Stimulated activated naive B cell treated with anti-CD40 and anti-IgM and Interleukin-4, amounts not matched to agents 10 μg/mL and 1 μg/mL and 100 μg/mL, for 72 hours (primary cell): Measurements from ENCODE around the gene USP34.

ENCODE experiments used
- ATAC-seq, 2 donors: fragments of 150-1000 bp; cut with Tn5 transposase; replicated peaks; 2 replicates each; pipeline ENCODE4 v1.10.0; 2021; ENCODE audit warnings: moderate library complexity in 1 of 2
- DNase-seq: peaks from one replicate; pipeline ENCODE4 v3.0.0; 2021
- H3K27ac Mint-ChIP-seq: one replicate; pipeline ENCODE4 v1.8.0; 2022; ENCODE audit warnings: mild to moderate bottlenecking, mixed read lengths
- H3K27me3 Mint-ChIP-seq, 2 donors: one replicate each; pipeline ENCODE4 v1.8.0; 2022; ENCODE audit warnings: mixed read lengths in 2 of 2
- H3K36me3 Mint-ChIP-seq, 2 donors: one replicate each; pipeline ENCODE4 v1.8.0; 2022; ENCODE audit warnings: mixed read lengths in 2 of 2, mild to moderate bottlenecking in 1 of 2
- H3K4me1 Mint-ChIP-seq, 2 donors: one replicate each; pipeline ENCODE4 v1.8.0; 2022; ENCODE audit warnings: mixed read lengths in 2 of 2, mild to moderate bottlenecking in 1 of 2
- H3K4me3 Mint-ChIP-seq, 2 donors: one replicate each; pipeline ENCODE4 v1.8.0; 2022; ENCODE audit warnings: mild to moderate bottlenecking in 2 of 2, mixed read lengths in 2 of 2, moderate library complexity in 1 of 2
- H3K9me3 Mint-ChIP-seq, 2 donors: one replicate each; pipeline ENCODE4 v1.8.0; 2022; ENCODE audit warnings: mixed read lengths in 2 of 2, mild to moderate bottlenecking in 1 of 2

Gene USP34

GRCh38 chr2:61431345-61431744, 39.5 kb downstream of the USP34 start:
- H3K4me3 Mint-ChIP-seq: no peak overlapping the region
- H3K4me1 Mint-ChIP-seq: peaks cover 44 to 70% of the 10 kb centered on the region in 2 donors
- ATAC-seq: no peak
- H3K27me3 Mint-ChIP-seq: no peaks in the 10 kb centered on the region
- no peak overlapping the region for H3K27ac Mint-ChIP-seq
- peaks cover 0 to 1% of the 10 kb centered on the region in 2 donors for H3K9me3 Mint-ChIP-seq
- H3K36me3 Mint-ChIP-seq: peaks cover 5 to 16% of the 10 kb centered on the region in 2 donors
- DNase-seq: no peak

- ATAC-seq: peak; percentile 85 to 90
- H3K4me1 Mint-ChIP-seq: peaks cover 47 to 71% of the 10 kb centered on the region in 2 donors
- no peaks in the 10 kb centered on the region for H3K9me3 Mint-ChIP-seq
- H3K27me3 Mint-ChIP-seq: no peaks in the 10 kb centered on the region
- H3K36me3 Mint-ChIP-seq: peaks cover 3 to 4% of the 10 kb centered on the region in 2 donors
- peak overlapping the region; percentile 95 for H3K27ac Mint-ChIP-seq
- peak overlapping the region in 1 of 2 donors; percentile 22 for H3K4me3 Mint-ChIP-seq
- peak; percentile 59 for DNase-seq
These were observed 44.5 kb downstream of the USP34 start for GRCh38 chr2:61426267-61426897.

- H3K4me3 Mint-ChIP-seq: peak overlapping the region; percentile 53 to 57
- H3K4me1 Mint-ChIP-seq: peaks cover 50 to 72% of the 10 kb centered on the region in 2 donors
These were observed 45.2 kb downstream of the USP34 start for GRCh38 chr2:61425605-61426155.

GRCh38 chr2:61423714-61424113, 47.2 kb downstream of the USP34 start:
- DNase-seq: no peak
- Mint-ChIP-seq H3K9me3 (no peaks in the 10 kb centered on the region), H3K27ac (no peak overlapping the region), H3K4me3 (no peak overlapping the region), H3K4me1 (peaks cover 53 to 77% of the 10 kb centered on the region in 2 donors), H3K27me3 (no peaks in the 10 kb centered on the region), H3K36me3 (peaks cover 0 to 4% of the 10 kb centered on the region in 2 donors)
- no peak for ATAC-seq

More at GRCh38 chr2:61425605-61426155, 45.2 kb downstream of the USP34 start:
- H3K36me3 Mint-ChIP-seq: peaks cover 0 to 4% of the 10 kb centered on the region in 2 donors
- H3K9me3 Mint-ChIP-seq: no peaks in the 10 kb centered on the region
- peak overlapping the region; percentile 95 for H3K27ac Mint-ChIP-seq
- H3K27me3 Mint-ChIP-seq: no peaks in the 10 kb centered on the region
- no peak for DNase-seq
- peak; percentile 21 to 25 for ATAC-seq

GRCh38 chr2:61421611-61422010, 49.3 kb downstream of the USP34 start:
- H3K27me3 Mint-ChIP-seq: no peaks in the 10 kb centered on the region
- H3K4me3 Mint-ChIP-seq: no peak overlapping the region
- DNase-seq (no peak), ATAC-seq (no peak)
- H3K4me1 Mint-ChIP-seq: peaks cover 45 to 64% of the 10 kb centered on the region in 2 donors
- H3K36me3 Mint-ChIP-seq: peaks cover 4 to 8% of the 10 kb centered on the region in 2 donors
- no peak overlapping the region for H3K27ac Mint-ChIP-seq
- no peaks in the 10 kb centered on the region for H3K9me3 Mint-ChIP-seq

- ATAC-seq: no peak
- no peaks in the 10 kb centered on the region for H3K9me3 Mint-ChIP-seq
- no peaks in the 10 kb centered on the region for H3K27me3 Mint-ChIP-seq
- no peak overlapping the region for H3K4me3 Mint-ChIP-seq
- peaks cover 4 to 8% of the 10 kb centered on the region in 2 donors for H3K36me3 Mint-ChIP-seq
- peaks cover 39 to 59% of the 10 kb centered on the region in 2 donors for H3K4me1 Mint-ChIP-seq
- no peak overlapping the region for H3K27ac Mint-ChIP-seq
- no peak for DNase-seq
These were observed 49.8 kb downstream of the USP34 start for GRCh38 chr2:61420991-61421544.

- Mint-ChIP-seq H3K4me1 (peaks cover 30 to 45% of the 10 kb centered on the region in 2 donors), H3K4me3 (no peak overlapping the region), H3K9me3 (no peaks in the 10 kb centered on the region), H3K27me3 (no peaks in the 10 kb centered on the region), H3K36me3 (peaks cover 4 to 8% of the 10 kb centered on the region in 2 donors), H3K27ac (no peak overlapping the region)
- DNase-seq (no peak), ATAC-seq (no peak)
These were observed 51.3 kb downstream of the USP34 start for GRCh38 chr2:61419570-61419969.

- H3K4me1 Mint-ChIP-seq: peaks cover 34 to 45% of the 10 kb centered on the region in 2 donors
- no peaks in the 10 kb centered on the region for H3K9me3 Mint-ChIP-seq
- peak overlapping the region; percentile 37 for H3K27ac Mint-ChIP-seq
- no peak overlapping the region for H3K4me3 Mint-ChIP-seq
- ATAC-seq (peak; percentile 65), DNase-seq (no peak)
- H3K27me3 Mint-ChIP-seq: no peaks in the 10 kb centered on the region
- peaks cover 7 to 12% of the 10 kb centered on the region in 2 donors for H3K36me3 Mint-ChIP-seq
These were observed 51.8 kb downstream of the USP34 start for GRCh38 chr2:61419129-61419528.

GRCh38 chr2:61416871-61417645, 53.8 kb downstream of the USP34 start:
- H3K36me3 Mint-ChIP-seq: peaks cover 9 to 11% of the 10 kb centered on the region in 2 donors
- DNase-seq (no peak), ATAC-seq (no peak)
- no peak overlapping the region for H3K4me3 Mint-ChIP-seq
- no peaks in the 10 kb centered on the region for H3K9me3 Mint-ChIP-seq
- H3K4me1 Mint-ChIP-seq: peaks cover 24 to 33% of the 10 kb centered on the region in 2 donors
- no peak overlapping the region for H3K27ac Mint-ChIP-seq
- H3K27me3 Mint-ChIP-seq: no peaks in the 10 kb centered on the region

- no peaks in the 10 kb centered on the region for H3K9me3 Mint-ChIP-seq
These were observed 55.6 kb downstream of the USP34 start for GRCh38 chr2:61415265-61415664.

GRCh38 chr2:61414674-61415073, 56.2 kb downstream of the USP34 start:
- Mint-ChIP-seq H3K4me3 (no peak overlapping the region), H3K9me3 (no peaks in the 10 kb centered on the region), H3K27me3 (no peaks in the 10 kb centered on the region), H3K36me3 (peaks cover 16 to 17% of the 10 kb centered on the region in 2 donors), H3K27ac (no peak overlapping the region), H3K4me1 (peaks cover 14 to 30% of the 10 kb centered on the region in 2 donors)
- no peak for ATAC-seq
- no peak for DNase-seq

More at GRCh38 chr2:61415265-61415664, 55.6 kb downstream of the USP34 start:
- Mint-ChIP-seq H3K27me3 (no peaks in the 10 kb centered on the region), H3K27ac (peak overlapping the region; percentile 20), H3K36me3 (peaks cover 14 to 17% of the 10 kb centered on the region in 2 donors), H3K4me1 (peaks cover 14 to 30% of the 10 kb centered on the region in 2 donors), H3K4me3 (no peak overlapping the region)
- no peak for DNase-seq
- ATAC-seq: no peak

- Mint-ChIP-seq H3K4me3 (no peak overlapping the region), H3K27me3 (no peaks in the 10 kb centered on the region), H3K9me3 (no peaks in the 10 kb centered on the region), H3K36me3 (peaks cover 19 to 20% of the 10 kb centered on the region in 2 donors), H3K27ac (peak overlapping the region; percentile 39), H3K4me1 (peaks cover 10 to 16% of the 10 kb centered on the region in 2 donors)
- DNase-seq (no peak), ATAC-seq (no peak)
These were observed 59.8 kb downstream of the USP34 start for GRCh38 chr2:61411109-61411508.

- DNase-seq (no peak), ATAC-seq (no peak)
- H3K27me3 Mint-ChIP-seq: no peaks in the 10 kb centered on the region
- H3K27ac Mint-ChIP-seq: no peak overlapping the region
- no peak overlapping the region for H3K4me3 Mint-ChIP-seq
- H3K9me3 Mint-ChIP-seq: no peaks in the 10 kb centered on the region
- H3K36me3 Mint-ChIP-seq: peaks cover 19 to 23% of the 10 kb centered on the region in 2 donors
- H3K4me1 Mint-ChIP-seq: peaks cover 10 to 16% of the 10 kb centered on the region in 2 donors
These were observed 60.7 kb downstream of the USP34 start for GRCh38 chr2:61410185-61410584.

- Mint-ChIP-seq H3K9me3 (no peaks in the 10 kb centered on the region), H3K27me3 (no peaks in the 10 kb centered on the region), H3K27ac (no peak overlapping the region), H3K36me3 (peaks cover 11 to 24% of the 10 kb centered on the region in 2 donors), H3K4me3 (no peak overlapping the region), H3K4me1 (peaks cover 1% of the 10 kb centered on the region in 2 donors)
- ATAC-seq (no peak), DNase-seq (no peak)
These were observed 65.1 kb downstream of the USP34 start for GRCh38 chr2:61405813-61406212.
